Measurements from ENCODE around the gene GNGT2.

- no peak for TF ChIP-seq EZH2 (IDR thresholded peaks at IDR 0.05; ENCODE audit: low read depth, unreplicated experiment)
- no peak for TF ChIP-seq CTCF (conservative IDR thresholded peaks at IDR 0.05; ENCODE audit: low read depth in 2 of 2)
- TF ChIP-seq ZNF114 (CRISPR knock-in tag; IDR thresholded peaks at IDR 0.05): no peak
- no peak for TF ChIP-seq REST (IDR thresholded peaks at IDR 0.05; ENCODE audit: unreplicated experiment)
- TF ChIP-seq ZNF331 (CRISPR knock-in tag; IDR thresholded peaks at IDR 0.05; ENCODE audit: low read depth): no peak
- no peak for TF ChIP-seq EZH2phosphoT487 (IDR thresholded peaks at IDR 0.05; ENCODE audit: unreplicated experiment)
- TF ChIP-seq POLR2AphosphoS5 (IDR thresholded peaks at IDR 0.05; ENCODE audit: low read depth): no peak
Measured at GRCh38 chr17:49165143-49165542, 45.2 kb downstream of the GNGT2 start.

Data from GM23338 (cell line).